ENCODE measurements around the gene DDAH1.

- no peak for TF ChIP-seq POLR2A (IDR thresholded peaks at IDR 0.05)
- TF ChIP-seq CTCF (IDR thresholded peaks at IDR 0.05) = no peak
- TF ChIP-seq POLR2AphosphoS5 (IDR thresholded peaks at IDR 0.05) = no peak
These were observed 138.1 kb downstream of the DDAH1 start for GRCh38 chr1:85326851-85327250.

All from breast epithelium (tissue), 3 donors.